B cell (primary cell): ENCODE measurements around the gene TBX21. TPM values are rescaled to one million over a fixed set of nuclear protein-coding genes. Genes with fewer than 3 reads are reported as not detected.

Experiments
- ATAC-seq: fragments of 200-7000 bp; cut with Tn5 transposase; one replicate; pipeline ENCODE4 v1.10.0; 2021; ENCODE audit warnings: low read depth, mild to moderate bottlenecking, moderate number of reproducible peaks, moderate library complexity
- CTCF ChIA-PET: fragments of 350-600 bp; sonication (Branson Sonifier 250); formaldehyde crosslinking; loops from one replicate; lab custom pipeline; 2021; ENCODE audit warnings: antibody characterized with exemption, inconsistent platforms; lab: Charles Lee
- POLR2A ChIA-PET: fragments of 350-600 bp; sonication (Branson Sonifier 250); formaldehyde crosslinking; loops from one replicate; lab custom pipeline; 2021; ENCODE audit warnings: antibody characterized with exemption; lab: Charles Lee
- DNase-seq: peaks from one replicate; pipeline ENCODE4 v3.0.0; 2013
- H2AFZ ChIP-seq: 2 replicates; pipeline ENCODE4 v1.6.1; 2012; ENCODE audit warnings: mild to moderate bottlenecking, low read depth, low read length; ENCODE audit not compliant: insufficient read depth, poor library complexity, severe bottlenecking
- H3K27ac ChIP-seq, 2 donors: 1 replicate in 1 of 2; 2 replicates in 1 of 2; pipeline ENCODE4 v1.5.1; 2012 to 2013; ENCODE audit warnings: low read length in 2 of 2, mild to moderate bottlenecking in 2 of 2, moderate library complexity in 1 of 2
- H3K27me3 ChIP-seq, 4 experiments: fragments of 200-600 bp in 1 of 4; sonication (generic) in 1 of 4; replicated peaks in 1 of 4; 1 replicate in 2 of 4; 2 replicates in 2 of 4; pipeline versions ENCODE4 v1.6.1 to v1.7.0; 2013 to 2016; ENCODE audit warnings: low read length in 3 of 4, mild to moderate bottlenecking in 2 of 4, mixed read lengths in 1 of 4, moderate library complexity in 1 of 4; ENCODE audit not compliant: insufficient read depth in 4 of 4, control insufficient read depth in 3 of 4; ENCODE audit errors: control extremely low read depth in 1 of 4
- H3K36me3 ChIP-seq, 2 experiments: replicated peaks in 1 of 2; 1 replicate in 1 of 2; 2 replicates in 1 of 2; pipeline versions ENCODE4 v1.6.1 to v1.7.1; 2013; ENCODE audit warnings: low read length in 1 of 2; ENCODE audit not compliant: insufficient read depth in 2 of 2, control insufficient read depth in 1 of 2; ENCODE audit errors: control extremely low read depth in 1 of 2, extremely low read depth in 1 of 2
- H3K4me1 ChIP-seq, 2 donors: fragments of 200-600 bp in 1 of 2; sonication (generic) in 1 of 2; 1 replicate in 1 of 2; 2 replicates in 1 of 2; pipeline versions ENCODE4 v1.5.1 to v1.6.1; 2013 to 2017; ENCODE audit warnings: low read length in 2 of 2; ENCODE audit not compliant: control insufficient read depth in 2 of 2, insufficient read depth in 2 of 2
- H3K4me2 ChIP-seq: replicated peaks from 2 replicates; pipeline ENCODE3; 2012; ENCODE audit warnings: mild to moderate bottlenecking, low read depth, low read length; ENCODE audit not compliant: poor library complexity, severe bottlenecking
- H3K4me3 ChIP-seq, 5 experiments: fragments of 200-600 bp in 1 of 5; sonication (generic) in 1 of 5; 1 replicate in 3 of 5; 2 replicates in 2 of 5; pipeline versions ENCODE4 v1.5.1 to v1.7.0; 2011 to 2016; ENCODE audit warnings: low read length in 4 of 5, mild to moderate bottlenecking in 4 of 5, low read depth in 2 of 5, control low read depth in 1 of 5, moderate library complexity in 1 of 5; ENCODE audit not compliant: insufficient read depth in 1 of 5; ENCODE audit errors: control extremely low read depth in 1 of 5, extremely low read depth in 1 of 5
- H3K79me2 ChIP-seq: fragments of 200-600 bp; sonication (generic); one replicate; pipeline ENCODE4 v1.6.0; 2016; ENCODE audit warnings: low read length; ENCODE audit not compliant: control insufficient read depth, insufficient read depth
- H3K9ac ChIP-seq: fragments of 200-600 bp; sonication (generic); 2 replicates; pipeline ENCODE4 v1.6.1; 2017; ENCODE audit warnings: mild to moderate bottlenecking, low read length, moderate library complexity
- H3K9me3 ChIP-seq, 3 donors: one replicate each; pipeline versions ENCODE4 v1.6.1 to v1.7.1; 2013; ENCODE audit warnings: low read length in 2 of 3; ENCODE audit not compliant: control insufficient read depth in 2 of 3, insufficient read depth in 1 of 3; ENCODE audit errors: control extremely low read depth in 1 of 3
- H4K20me1 ChIP-seq: 2 replicates; pipeline ENCODE4 v1.6.0; 2012; ENCODE audit warnings: mild to moderate bottlenecking, low read length; ENCODE audit not compliant: insufficient read depth, control insufficient read depth, poor library complexity, severe bottlenecking
- H3K27ac Mint-ChIP-seq: one replicate; pipeline ENCODE4 v1.8.0; 2021; ENCODE audit warnings: mixed read lengths
- H3K27me3 Mint-ChIP-seq: one replicate; pipeline ENCODE4 v1.8.0; 2021; ENCODE audit warnings: mixed read lengths
- H3K4me1 Mint-ChIP-seq: one replicate; pipeline ENCODE4 v1.8.0; 2021; ENCODE audit warnings: mixed read lengths
- H3K4me3 Mint-ChIP-seq: one replicate; pipeline ENCODE4 v1.8.0; 2021; ENCODE audit warnings: mixed read lengths
- H3K9me3 Mint-ChIP-seq: one replicate; pipeline ENCODE4 v1.8.0; 2022; ENCODE audit warnings: mixed read lengths; ENCODE audit not compliant: insufficient read depth
- EZH2 ChIP-seq: IDR thresholded peaks from 2 replicates; pipeline ENCODE4 v1.6.1; 2012; ENCODE audit warnings: borderline replicate concordance, low read depth, mild to moderate bottlenecking, moderate library complexity, low read length; ENCODE audit not compliant: insufficient read depth, poor library complexity, severe bottlenecking
- WGBS: methylation state at CpG from one replicate; pipeline ENCODE4 v1.1.5; 2013; ENCODE audit warnings: missing lambda C conversion rate; ENCODE audit not compliant: insufficient coverage; 5-methylcytosine and 5-hydroxymethylcytosine counted together
- intact Hi-C: fragments of 100-400 bp; cut with micrococcal nuclease; formaldehyde crosslinking; loops from one replicate; pipeline ENCODE4 v1.10.0; 2022
- polyA plus RNA-seq: library from polyadenylated mRNA; depleted of rRNA; stranded (reverse); fragments of >200 nt; gene quantifications from 2 replicates; pipeline ENCODE4 v1.2.3, GENCODE V29; 2012
- total RNA-seq, 2 donors: library from RNA; stranded (reverse); fragments of 120-200 nt in 1 of 2; gene quantifications; 1 replicate in 1 of 2; 2 replicates in 1 of 2; pipeline versions ENCODE4 v1.2.3 to v1.2.4, GENCODE V29; 2013 to 2022
- TF ChIP-seq, protein P1 (sequence below): fragments of 200-600 bp; IDR thresholded peaks from one replicate; pipeline ENCODE4 v1.8.0; 2022; ENCODE audit warnings: antibody characterized with exemption, mild to moderate bottlenecking

TBX21 gene
- total and polyA plus RNA-seq, 2 donors (not counting 1 experiment from before 2014, with no cell fraction given): 10.8 TPM

DNA sequence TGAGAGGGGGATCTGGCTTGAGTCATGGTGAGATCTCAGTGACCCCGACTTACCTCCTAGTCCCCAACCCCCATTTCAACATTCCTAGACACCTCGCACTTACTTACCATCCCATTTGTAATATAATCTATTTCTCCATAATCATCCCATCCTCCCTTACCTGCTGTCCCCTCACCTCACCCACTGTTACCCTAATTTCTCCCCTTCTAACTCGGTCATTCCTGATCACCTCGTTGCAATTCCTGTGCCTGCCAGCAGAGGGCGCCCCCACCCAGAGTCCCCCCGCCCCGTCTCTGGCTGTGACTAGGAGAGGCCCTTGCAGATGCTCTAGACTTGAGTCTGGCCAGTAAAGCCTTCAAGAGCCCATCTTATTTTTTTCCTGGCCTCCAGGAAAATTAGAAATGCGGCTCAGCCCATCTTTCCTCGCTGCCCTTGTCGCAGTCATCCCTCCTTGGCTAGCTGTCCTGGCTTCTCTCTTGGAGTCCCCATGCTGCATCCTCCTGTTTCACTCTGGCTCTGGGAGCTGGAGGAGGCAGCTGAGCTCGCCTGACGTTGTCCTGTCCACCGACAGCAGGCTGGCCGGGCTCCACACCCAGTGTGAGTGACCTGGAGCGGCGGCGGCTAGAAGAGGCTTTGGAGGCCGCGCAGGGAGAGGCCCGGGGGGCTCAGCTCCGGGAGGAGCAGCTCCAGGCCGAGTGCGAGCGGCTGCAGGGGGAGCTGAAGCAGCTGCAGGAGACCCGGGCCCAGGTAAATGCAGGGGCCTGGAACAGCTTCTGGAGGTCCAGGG, 34.1 kb upstream of the TBX21 start:
- H2AFZ ChIP-seq: no peak overlapping the region
- H3K9me3 ChIP-seq: no peaks in the 10 kb centered on the region
- no peak overlapping the region for H3K4me2 ChIP-seq
- intact Hi-C loops: loop anchor here (1.0 to 10.0 kb wide), 4 partner anchors 16 to 106 kb away; no protein-coding TSS in a partner anchor
- no peaks in the 10 kb centered on the region for H3K27me3 ChIP-seq
- 70% methylated on average over 25 of the region's 25 CpGs for WGBS
- TF ChIP-seq, protein P1, sequence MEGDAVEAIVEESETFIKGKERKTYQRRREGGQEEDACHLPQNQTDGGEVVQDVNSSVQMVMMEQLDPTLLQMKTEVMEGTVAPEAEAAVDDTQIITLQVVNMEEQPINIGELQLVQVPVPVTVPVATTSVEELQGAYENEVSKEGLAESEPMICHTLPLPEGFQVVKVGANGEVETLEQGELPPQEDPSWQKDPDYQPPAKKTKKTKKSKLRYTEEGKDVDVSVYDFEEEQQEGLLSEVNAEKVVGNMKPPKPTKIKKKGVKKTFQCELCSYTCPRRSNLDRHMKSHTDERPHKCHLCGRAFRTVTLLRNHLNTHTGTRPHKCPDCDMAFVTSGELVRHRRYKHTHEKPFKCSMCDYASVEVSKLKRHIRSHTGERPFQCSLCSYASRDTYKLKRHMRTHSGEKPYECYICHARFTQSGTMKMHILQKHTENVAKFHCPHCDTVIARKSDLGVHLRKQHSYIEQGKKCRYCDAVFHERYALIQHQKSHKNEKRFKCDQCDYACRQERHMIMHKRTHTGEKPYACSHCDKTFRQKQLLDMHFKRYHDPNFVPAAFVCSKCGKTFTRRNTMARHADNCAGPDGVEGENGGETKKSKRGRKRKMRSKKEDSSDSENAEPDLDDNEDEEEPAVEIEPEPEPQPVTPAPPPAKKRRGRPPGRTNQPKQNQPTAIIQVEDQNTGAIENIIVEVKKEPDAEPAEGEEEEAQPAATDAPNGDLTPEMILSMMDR: peak; percentile 99
- no peak for TF ChIP-seq EZH2
- peak overlapping the region; percentile 15 for H3K27ac Mint-ChIP-seq
- no peak overlapping the region for H3K4me3 Mint-ChIP-seq
- no peaks in the 10 kb centered on the region for H3K27me3 Mint-ChIP-seq
- H3K79me2 ChIP-seq: no peaks in the 10 kb centered on the region
- peak; percentile 49 for ATAC-seq
- ChIA-PET CTCF (interaction anchor here (0.6 to 7.0 kb wide), 19 partner anchors 9 to 600 kb away, joined by 3 to 108 read pairs (median 3); partner anchors contain the start of genes KPNB1 and TBX21), POLR2A (interaction anchor here (0.8 to 1.1 kb wide), 3 partner anchors 9 to 34 kb away, joined by 3 to 5 read pairs (median 4); partner anchors contain the start of gene TBX21)
- no peak overlapping the region for H3K27ac ChIP-seq
- peaks cover 25 to 61% of the 10 kb centered on the region in 2 donors for H3K4me1 ChIP-seq
- H3K4me3 ChIP-seq: no peak overlapping the region
- H3K9me3 Mint-ChIP-seq: no peaks in the 10 kb centered on the region
- H4K20me1 ChIP-seq: peaks cover 4% of the 10 kb centered on the region
- DNase-seq: peak; percentile 79
- peaks cover 48% of the 10 kb centered on the region for H3K4me1 Mint-ChIP-seq
- no peaks in the 10 kb centered on the region for H3K36me3 ChIP-seq
- H3K9ac ChIP-seq: no peak overlapping the region

DNA sequence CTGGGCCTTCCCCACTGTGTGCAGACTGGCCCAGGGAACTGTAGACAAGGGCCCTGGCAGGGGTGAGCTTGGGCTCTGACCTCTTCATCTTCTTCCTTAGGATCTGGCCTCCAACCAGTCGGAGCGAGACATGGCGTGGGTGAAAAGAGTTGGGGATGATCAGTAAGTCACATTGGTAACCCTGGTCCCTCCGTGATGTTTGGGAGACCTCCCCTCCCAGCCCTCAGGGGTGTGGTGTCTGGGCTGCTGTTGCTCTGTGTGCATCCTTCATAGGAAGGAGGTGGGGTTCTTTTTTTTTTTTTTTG, 33.5 kb upstream of the TBX21 start:
- ATAC-seq: no peak
- no peak overlapping the region for H2AFZ ChIP-seq
- H3K27me3 ChIP-seq: no peaks in the 10 kb centered on the region
- H3K9ac ChIP-seq: no peak overlapping the region
- no peak for DNase-seq
- TF ChIP-seq, protein P1: no peak
- TF ChIP-seq EZH2: no peak
- Mint-ChIP-seq H3K27ac (no peak overlapping the region), H3K4me3 (no peak overlapping the region), H3K27me3 (no peaks in the 10 kb centered on the region), H3K9me3 (no peaks in the 10 kb centered on the region), H3K4me1 (peaks cover 54% of the 10 kb centered on the region)
- H3K79me2 ChIP-seq: no peaks in the 10 kb centered on the region
- H3K4me1 ChIP-seq: peaks cover 30 to 66% of the 10 kb centered on the region in 2 donors
- H4K20me1 ChIP-seq: peaks cover 4% of the 10 kb centered on the region
- POLR2A ChIA-PET: interaction anchor here (0.7 to 1.1 kb wide), 5 partner anchors 8 to 537 kb away, joined by 3 to 5 read pairs (median 4); partner anchors contain the start of gene TBX21
- no peak overlapping the region for H3K4me2 ChIP-seq
- intact Hi-C loops: loop anchor here (1.0 to 10.0 kb wide), 4 partner anchors 15 to 105 kb away; no protein-coding TSS in a partner anchor
- CTCF ChIA-PET: interaction anchor here (0.6 to 7.0 kb wide), 18 partner anchors 8 to 600 kb away, joined by 3 to 108 read pairs (median 4); partner anchors contain the start of genes KPNB1 and TBX21
- H3K9me3 ChIP-seq: no peaks in the 10 kb centered on the region
- no peaks in the 10 kb centered on the region for H3K36me3 ChIP-seq
- no CpG with 5 or more reads among the region's 4 CpGs for WGBS
- no peak overlapping the region for H3K27ac ChIP-seq
- no peak overlapping the region for H3K4me3 ChIP-seq
